H9 (cell line): Measurements from ENCODE around the gene GNAO1. TPM values are rescaled to one million over a fixed set of nuclear protein-coding genes. Genes with fewer than 3 reads are reported as not detected.

Experiments used
- DNase-seq: peaks from one replicate; pipeline ENCODE4 v3.0.0-alpha.2; 2017
- H2AFZ ChIP-seq: one replicate; pipeline ENCODE4 v1.6.1; 2013; ENCODE audit warnings: mild to moderate bottlenecking, low read length, control low read depth, moderate library complexity
- H2AK5ac ChIP-seq: 2 replicates; pipeline ENCODE4 v1.6.1; 2013; ENCODE audit warnings: low read length, control low read depth, mixed read lengths; ENCODE audit not compliant: insufficient read length
- H2BK120ac ChIP-seq: one replicate; pipeline ENCODE4 v1.6.1; 2013; ENCODE audit warnings: low read depth, mild to moderate bottlenecking, low read length, control low read depth, inconsistent platforms; ENCODE audit not compliant: poor library complexity, severe bottlenecking
- H2BK12ac ChIP-seq: 2 replicates; pipeline ENCODE4 v1.6.1; 2013; ENCODE audit warnings: low read length, control low read depth, mixed read lengths, low read depth; ENCODE audit not compliant: insufficient read length
- H2BK15ac ChIP-seq: 2 replicates; pipeline ENCODE4 v1.6.1; 2013; ENCODE audit warnings: low read depth, low read length, control low read depth
- H2BK20ac ChIP-seq: one replicate; pipeline ENCODE4 v1.6.1; 2013; ENCODE audit warnings: low read depth, mild to moderate bottlenecking, low read length, control low read depth, inconsistent platforms; ENCODE audit not compliant: poor library complexity, severe bottlenecking
- H2BK5ac ChIP-seq: 2 replicates; pipeline ENCODE4 v1.6.1; 2013; ENCODE audit warnings: low read length, control low read depth, mixed read lengths; ENCODE audit not compliant: insufficient read length
- H3K14ac ChIP-seq: 2 replicates; pipeline ENCODE4 v1.6.1; 2013; ENCODE audit warnings: low read length, control low read depth; ENCODE audit not compliant: insufficient read depth
- H3K18ac ChIP-seq: 2 replicates; pipeline ENCODE4 v1.6.1; 2013; ENCODE audit warnings: low read depth, mild to moderate bottlenecking, mixed read lengths, low read length, control low read depth; ENCODE audit not compliant: insufficient read length
- H3K23ac ChIP-seq: 2 replicates; pipeline ENCODE4 v1.6.1; 2013; ENCODE audit warnings: low read length, control low read depth, mixed read lengths, low read depth; ENCODE audit not compliant: insufficient read length
- H3K23me2 ChIP-seq: 2 replicates; pipeline ENCODE4 v1.6.1; 2013; ENCODE audit warnings: low read depth, mild to moderate bottlenecking, mixed read lengths, low read length, control low read depth; ENCODE audit not compliant: insufficient read length, poor library complexity, severe bottlenecking
- H3K27ac ChIP-seq: 2 replicates; pipeline ENCODE4 v1.5.1; 2013; ENCODE audit warnings: low read length, control low read depth, mixed read lengths, low read depth; ENCODE audit not compliant: insufficient read length
- H3K27me3 ChIP-seq: 2 replicates; pipeline ENCODE4 v1.6.1; 2013; ENCODE audit warnings: low read length, control low read depth, inconsistent platforms; ENCODE audit not compliant: insufficient read depth
- H3K4ac ChIP-seq: 2 replicates; pipeline ENCODE4 v1.6.1; 2013; ENCODE audit warnings: low read depth, mild to moderate bottlenecking, control low read depth, inconsistent platforms, low read length, moderate library complexity
- H3K4me1 ChIP-seq: 2 replicates; pipeline ENCODE4 v1.6.1; 2013; ENCODE audit warnings: low read length, control low read depth, inconsistent platforms; ENCODE audit not compliant: insufficient read depth
- H3K4me2 ChIP-seq: 2 replicates; pipeline ENCODE4 v1.6.1; 2013; ENCODE audit warnings: low read length, control low read depth, mixed read lengths; ENCODE audit not compliant: insufficient read length, insufficient read depth
- H3K56ac ChIP-seq: 2 replicates; pipeline ENCODE4 v1.6.1; 2013; ENCODE audit warnings: low read depth, mild to moderate bottlenecking, mixed read lengths, low read length, control low read depth; ENCODE audit not compliant: insufficient read length
- H3K79me1 ChIP-seq: 2 replicates; pipeline ENCODE4 v1.6.1; 2013; ENCODE audit warnings: low read depth, mild to moderate bottlenecking, moderate library complexity, low read length, control low read depth, inconsistent platforms; ENCODE audit not compliant: insufficient read depth, poor library complexity, severe bottlenecking
- H3K79me2 ChIP-seq: 2 replicates; pipeline ENCODE4 v1.6.1; 2013; ENCODE audit warnings: low read length, control low read depth, inconsistent platforms; ENCODE audit not compliant: insufficient read depth
- H3K9ac ChIP-seq: 2 replicates; pipeline ENCODE4 v1.6.1; 2013; ENCODE audit warnings: low read length, control low read depth, mixed read lengths; ENCODE audit not compliant: insufficient read length; ENCODE audit errors: extremely low read depth
- H3K9me3 ChIP-seq: one replicate; pipeline ENCODE4 v1.6.1; 2013; ENCODE audit warnings: low read depth, low read length, inconsistent platforms; ENCODE audit not compliant: control insufficient read depth
- H3T11ph ChIP-seq: one replicate; pipeline ENCODE4 v1.6.1; 2013; ENCODE audit warnings: mild to moderate bottlenecking, low read length, control low read depth, inconsistent platforms
- H4K20me1 ChIP-seq: one replicate; pipeline ENCODE4 v1.6.1; 2013; ENCODE audit not compliant: control insufficient read depth, insufficient read length, insufficient read depth
- H4K5ac ChIP-seq: 2 replicates; pipeline ENCODE4 v1.6.1; 2013; ENCODE audit warnings: low read depth, mild to moderate bottlenecking, mixed read lengths, low read length, control low read depth; ENCODE audit not compliant: insufficient read length
- H4K8ac ChIP-seq: replicated peaks from 2 replicates; pipeline ENCODE4 v1.6.1; 2013; ENCODE audit warnings: low read length, control low read depth, mixed read lengths, low read depth; ENCODE audit not compliant: insufficient read length
- H4K91ac ChIP-seq: 2 replicates; pipeline ENCODE4 v1.6.1; 2013; ENCODE audit warnings: low read depth, mild to moderate bottlenecking, moderate library complexity, mixed read lengths, low read length, control low read depth; ENCODE audit not compliant: insufficient read length
- H3K27ac Mint-ChIP-seq, 3 experiments: 2 replicates in 2 of 3; 3 replicates in 1 of 3; pipeline ENCODE4 v1.8.0; 2020 to 2021; ENCODE audit warnings: mixed read lengths in 3 of 3, mild to moderate bottlenecking in 1 of 3, moderate library complexity in 1 of 3
- H3K27me3 Mint-ChIP-seq: 2 replicates; pipeline ENCODE4 v1.8.0; 2021; ENCODE audit warnings: low read depth, mild to moderate bottlenecking, moderate library complexity, mixed read lengths
- H3K36me3 Mint-ChIP-seq, 3 experiments: 2 replicates in 2 of 3; 3 replicates in 1 of 3; pipeline ENCODE4 v1.8.0; 2020 to 2021; ENCODE audit warnings: low read depth in 3 of 3, mixed read lengths in 3 of 3; ENCODE audit not compliant: insufficient read depth in 1 of 3
- H3K4me1 Mint-ChIP-seq, 2 experiments: 2 replicates each; pipeline ENCODE4 v1.8.0; 2020; ENCODE audit warnings: mixed read lengths in 2 of 2
- H3K4me3 Mint-ChIP-seq, 2 experiments: 2 replicates in 1 of 2; 3 replicates in 1 of 2; pipeline ENCODE4 v1.8.0; 2020 to 2021; ENCODE audit warnings: mild to moderate bottlenecking in 2 of 2, mixed read lengths in 2 of 2, moderate library complexity in 1 of 2
- H3K9me3 Mint-ChIP-seq, 2 experiments: 2 replicates in 1 of 2; 3 replicates in 1 of 2; pipeline ENCODE4 v1.8.0; 2020; ENCODE audit warnings: mild to moderate bottlenecking in 2 of 2, mixed read lengths in 2 of 2, moderate library complexity in 1 of 2
- WGBS: extraction: QIAGEN DNeasy Blood & Tissue Kit; methylation state at CpG from one replicate; pipeline ENCODE4 v1.1.7; 2013; ENCODE audit warnings: missing lambda C conversion rate, low lambda C conversion rate, mixed read lengths; ENCODE audit not compliant: insufficient read length; ENCODE audit errors: extremely low coverage; 5-methylcytosine and 5-hydroxymethylcytosine counted together
- total RNA-seq: library from RNA; stranded (reverse); gene quantifications from 2 replicates; pipeline ENCODE4 v1.2.1, GENCODE V29; 2021
- TF ChIP-seq, protein P1 (sequence below): fragments of 200-600 bp; sonication (generic); conservative IDR thresholded peaks from 3 replicates; pipeline ENCODE4 v1.8.0; 2021; ENCODE audit warnings: antibody characterized with exemption, mild to moderate bottlenecking

The GNAO1 gene
- total RNA-seq, 1 experiment from 2014 or later: 16.9 TPM

DNA sequence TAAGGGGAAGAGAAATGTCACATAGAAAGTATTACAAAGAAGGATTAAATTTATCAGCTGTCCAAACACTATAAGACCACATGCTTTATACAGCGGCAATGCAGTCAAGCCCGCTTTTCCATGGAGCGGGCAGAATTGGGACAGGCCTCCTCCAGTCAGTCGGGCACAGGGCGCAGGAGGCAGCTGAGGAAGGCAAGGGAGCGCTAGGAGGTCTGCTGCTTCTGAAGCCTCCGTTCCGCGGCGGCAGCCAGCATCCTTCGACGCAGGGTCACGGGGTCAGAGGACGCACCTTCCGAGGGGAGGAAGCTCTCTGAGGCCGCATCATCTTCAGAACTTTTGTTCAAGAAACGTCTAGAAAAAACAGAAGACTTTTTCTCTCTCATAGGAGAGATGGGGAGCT lies 171.4 kb downstream of the GNAO1 start:
- no peaks in the 10 kb centered on the region for H3K27me3 ChIP-seq
- no peak overlapping the region for H2BK5ac ChIP-seq
- H3K23me2 ChIP-seq: no peaks in the 10 kb centered on the region
- H2AK5ac ChIP-seq: no peak overlapping the region
- no peak overlapping the region for H3K18ac ChIP-seq
- H3K4me1 ChIP-seq: no peaks in the 10 kb centered on the region; the same call in 1 of the 2 replicates
- no peak for DNase-seq
- H2BK120ac ChIP-seq: no peak overlapping the region
- no peak overlapping the region for H3K4ac ChIP-seq
- peaks cover 10 to 16% (median 12%) of the 10 kb centered on the region in 3 experiments; a peak in 6 of 7 replicates for H3K36me3 Mint-ChIP-seq
- no peak overlapping the region for H2BK15ac ChIP-seq
- H3K23ac ChIP-seq: no peak overlapping the region
- H3K27me3 Mint-ChIP-seq: no peaks in the 10 kb centered on the region
- H3T11ph ChIP-seq: no peak overlapping the region
- H4K5ac ChIP-seq: no peak overlapping the region
- H3K79me1 ChIP-seq: no peaks in the 10 kb centered on the region
- no peak overlapping the region for H3K9ac ChIP-seq
- no peak overlapping the region for H2BK20ac ChIP-seq
- no peak overlapping the region for H3K14ac ChIP-seq
- H3K27ac Mint-ChIP-seq: no peak overlapping the region
- H3K4me2 ChIP-seq: no peak overlapping the region
- H2AFZ ChIP-seq: no peak overlapping the region
- no peak overlapping the region for H3K4me3 Mint-ChIP-seq
- H2BK12ac ChIP-seq: no peak overlapping the region
- no peak overlapping the region for H3K27ac ChIP-seq
- WGBS: no CpG with 5 or more reads among the region's 17 CpGs
- H4K8ac ChIP-seq: no peak overlapping the region
- TF ChIP-seq, protein P1, sequence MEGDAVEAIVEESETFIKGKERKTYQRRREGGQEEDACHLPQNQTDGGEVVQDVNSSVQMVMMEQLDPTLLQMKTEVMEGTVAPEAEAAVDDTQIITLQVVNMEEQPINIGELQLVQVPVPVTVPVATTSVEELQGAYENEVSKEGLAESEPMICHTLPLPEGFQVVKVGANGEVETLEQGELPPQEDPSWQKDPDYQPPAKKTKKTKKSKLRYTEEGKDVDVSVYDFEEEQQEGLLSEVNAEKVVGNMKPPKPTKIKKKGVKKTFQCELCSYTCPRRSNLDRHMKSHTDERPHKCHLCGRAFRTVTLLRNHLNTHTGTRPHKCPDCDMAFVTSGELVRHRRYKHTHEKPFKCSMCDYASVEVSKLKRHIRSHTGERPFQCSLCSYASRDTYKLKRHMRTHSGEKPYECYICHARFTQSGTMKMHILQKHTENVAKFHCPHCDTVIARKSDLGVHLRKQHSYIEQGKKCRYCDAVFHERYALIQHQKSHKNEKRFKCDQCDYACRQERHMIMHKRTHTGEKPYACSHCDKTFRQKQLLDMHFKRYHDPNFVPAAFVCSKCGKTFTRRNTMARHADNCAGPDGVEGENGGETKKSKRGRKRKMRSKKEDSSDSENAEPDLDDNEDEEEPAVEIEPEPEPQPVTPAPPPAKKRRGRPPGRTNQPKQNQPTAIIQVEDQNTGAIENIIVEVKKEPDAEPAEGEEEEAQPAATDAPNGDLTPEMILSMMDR: no peak
- H3K4me1 Mint-ChIP-seq: peaks cover 7 to 19% of the 10 kb centered on the region in 2 experiments
- no peaks in the 10 kb centered on the region for H3K9me3 Mint-ChIP-seq
- no peak overlapping the region for H3K56ac ChIP-seq
- no peaks in the 10 kb centered on the region for H3K79me2 ChIP-seq
- H4K20me1 ChIP-seq: no peaks in the 10 kb centered on the region
- no peaks in the 10 kb centered on the region for H3K9me3 ChIP-seq
- no peak overlapping the region for H4K91ac ChIP-seq
